ENCODE data around the gene ALOXE3.

Gene ALOXE3

DNA sequence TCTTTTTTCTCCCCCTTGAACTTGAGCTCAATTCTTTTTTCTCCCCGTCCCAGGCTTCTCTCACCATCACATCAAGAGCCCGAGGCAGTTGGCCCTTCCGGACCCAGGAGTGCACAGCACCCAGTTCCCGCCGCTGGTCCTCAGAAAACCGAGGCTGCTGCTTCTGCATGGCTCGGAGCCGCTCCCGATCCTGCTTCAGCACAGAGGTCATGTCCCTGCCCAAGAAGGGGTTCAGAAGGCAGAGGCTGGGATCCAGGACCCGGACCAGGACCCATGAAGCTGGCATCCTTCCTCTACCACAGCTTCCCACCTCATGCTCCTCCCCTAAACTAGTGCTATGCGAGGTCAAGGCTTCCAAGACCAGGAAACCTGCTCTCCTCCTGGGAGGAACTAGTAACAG, 23.4 kb upstream of the ALOXE3 start:
- DNase-seq, result no peak

- no peak for DNase-seq
These were observed 22.7 kb upstream of the ALOXE3 start for GRCh38 chr17:8141045-8141444.

DNA sequence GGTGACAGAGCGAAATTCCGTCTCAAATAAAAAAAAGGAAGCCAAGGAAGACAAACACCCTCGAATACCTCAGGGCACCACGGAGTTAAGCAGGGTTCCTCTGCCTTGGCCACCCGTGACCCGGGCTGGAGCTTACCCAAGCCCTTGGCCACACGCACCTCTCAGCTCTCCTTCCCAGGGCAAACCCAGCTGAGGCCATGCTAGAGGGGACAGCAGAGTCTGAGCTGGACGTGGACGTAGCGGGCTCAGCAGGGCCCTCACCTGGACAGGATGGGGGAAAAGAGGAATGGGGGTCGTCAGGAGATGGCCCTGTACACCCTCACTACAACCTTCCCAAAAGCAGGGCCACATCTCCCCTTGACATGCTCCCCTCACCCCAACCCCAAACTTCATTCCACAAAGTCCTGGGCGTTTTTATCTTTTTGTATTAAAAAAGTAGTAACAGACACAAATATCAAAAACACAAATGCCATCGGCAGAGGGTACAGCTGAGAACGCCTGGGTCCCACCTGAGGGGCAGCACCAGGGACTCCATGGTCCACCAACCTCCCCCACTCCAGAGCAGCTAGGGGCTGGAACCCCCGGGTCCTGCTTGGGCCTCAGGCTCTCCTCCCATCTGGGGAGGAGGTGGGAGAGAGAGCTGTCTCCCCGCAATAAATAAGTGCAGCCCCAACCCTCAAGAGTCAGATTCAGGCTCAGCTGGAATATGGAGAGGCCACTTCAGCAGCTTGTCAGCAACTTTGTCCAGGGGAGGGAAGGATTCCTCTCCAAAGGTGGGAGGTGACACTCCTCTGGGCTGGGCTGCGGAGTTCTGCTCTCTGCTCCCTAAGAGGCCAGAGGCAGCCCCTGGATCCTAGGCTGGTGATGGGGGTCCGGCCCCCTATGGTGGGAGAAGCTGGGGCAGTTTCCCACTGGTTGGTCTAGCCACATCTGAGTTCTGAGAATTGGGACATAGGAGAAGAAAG, 22.0 kb upstream of the ALOXE3 start:
- no peak for DNase-seq

- DNase-seq, result peak; percentile 100
These were observed 20.5 kb upstream of the ALOXE3 start for GRCh38 chr17:8138672-8139371.

- DNase-seq, result no peak
These were observed 20.0 kb upstream of the ALOXE3 start for GRCh38 chr17:8138374-8138671.

DNA sequence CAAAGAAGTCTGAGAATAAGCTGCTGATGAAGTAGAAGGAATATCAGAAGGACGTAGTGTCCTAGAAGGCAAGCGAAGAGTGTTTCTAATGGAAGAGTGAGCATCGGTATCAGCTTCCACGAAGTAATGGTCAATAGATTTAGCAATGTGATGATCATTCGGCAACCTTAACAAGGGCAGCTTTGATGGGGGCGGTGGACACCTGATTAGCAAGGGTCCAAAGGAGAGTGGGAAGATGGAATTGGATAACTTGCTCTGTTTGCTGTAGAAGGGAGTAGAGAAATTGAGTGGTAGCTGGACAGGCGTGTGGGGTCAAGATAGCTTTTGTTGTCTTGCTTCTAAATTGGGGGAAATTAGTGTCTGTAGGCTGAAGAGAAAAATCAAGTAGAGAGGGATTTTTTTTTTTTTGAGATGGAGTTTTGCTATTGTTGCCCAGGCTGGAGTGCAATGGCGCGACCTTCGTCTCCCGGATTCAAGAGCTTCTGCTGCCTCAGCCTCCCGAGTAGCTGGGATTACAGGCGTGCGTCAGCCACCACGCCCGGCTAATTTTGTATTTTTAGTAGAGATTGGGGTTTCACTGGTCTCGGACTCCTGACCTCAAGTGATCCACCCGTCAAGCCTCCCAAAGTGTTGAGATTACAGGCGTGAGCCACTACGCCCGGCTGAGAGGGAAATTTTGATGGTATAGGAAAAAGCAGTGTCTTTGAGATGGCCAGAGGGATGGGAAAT, 19.5 kb upstream of the ALOXE3 start:
- DNase-seq, result no peak

DNA sequence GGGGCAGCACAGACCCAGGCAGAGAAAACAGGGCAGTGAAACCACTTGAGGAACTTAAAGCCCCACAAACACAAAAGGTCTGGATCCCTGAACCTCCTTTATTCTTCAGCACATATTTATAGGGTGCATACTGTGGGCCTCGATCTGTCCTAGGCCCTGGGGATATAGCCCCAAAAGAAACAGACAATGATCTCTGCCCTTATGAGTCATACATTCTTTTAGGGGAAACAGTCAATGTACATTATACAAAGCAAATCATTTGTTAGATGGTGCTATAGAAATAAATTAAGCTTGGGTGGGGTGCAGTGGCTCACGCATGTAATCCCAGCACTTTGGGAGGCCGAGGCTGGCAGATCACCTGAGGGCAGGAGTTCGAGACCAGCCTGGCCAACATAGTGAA, 15.6 kb upstream of the ALOXE3 start:
- DNase-seq, result no peak

DNA sequence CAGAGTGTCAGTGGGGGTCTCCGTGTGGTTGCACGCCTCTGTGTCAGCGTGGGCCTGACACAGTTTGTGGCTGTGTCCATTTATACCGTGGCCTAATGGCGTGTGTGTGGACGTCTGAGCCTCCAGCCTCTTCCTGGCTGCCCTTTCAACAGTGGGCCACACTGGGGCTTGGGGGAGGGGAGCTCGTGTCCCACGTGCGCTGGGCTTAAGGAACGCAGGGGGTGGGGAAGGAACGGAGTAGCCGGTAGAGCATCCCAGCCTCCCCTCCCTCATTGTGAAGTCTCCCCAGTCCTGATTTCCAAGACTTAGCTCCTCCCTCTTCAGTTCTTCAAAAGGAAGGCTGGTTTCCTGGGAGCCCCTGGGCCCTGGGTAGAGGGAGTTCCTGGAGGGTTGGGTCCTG, 15.1 kb upstream of the ALOXE3 start:
- no peak for DNase-seq

- no peak for DNase-seq
These were observed 13.6 kb upstream of the ALOXE3 start for GRCh38 chr17:8131844-8132441.

GRCh38 chr17:8128125-8128784, 9.9 kb upstream of the ALOXE3 start:
- no peak for DNase-seq

GRCh38 chr17:8126491-8127066, 8.3 kb upstream of the ALOXE3 start:
- DNase-seq, result peak; percentile 80

- DNase-seq, result no peak
These were observed 7.7 kb upstream of the ALOXE3 start for GRCh38 chr17:8125947-8126490.

GRCh38 chr17:8125154-8125946, 7.0 kb upstream of the ALOXE3 start:
- peak; percentile 100 for DNase-seq

DNA sequence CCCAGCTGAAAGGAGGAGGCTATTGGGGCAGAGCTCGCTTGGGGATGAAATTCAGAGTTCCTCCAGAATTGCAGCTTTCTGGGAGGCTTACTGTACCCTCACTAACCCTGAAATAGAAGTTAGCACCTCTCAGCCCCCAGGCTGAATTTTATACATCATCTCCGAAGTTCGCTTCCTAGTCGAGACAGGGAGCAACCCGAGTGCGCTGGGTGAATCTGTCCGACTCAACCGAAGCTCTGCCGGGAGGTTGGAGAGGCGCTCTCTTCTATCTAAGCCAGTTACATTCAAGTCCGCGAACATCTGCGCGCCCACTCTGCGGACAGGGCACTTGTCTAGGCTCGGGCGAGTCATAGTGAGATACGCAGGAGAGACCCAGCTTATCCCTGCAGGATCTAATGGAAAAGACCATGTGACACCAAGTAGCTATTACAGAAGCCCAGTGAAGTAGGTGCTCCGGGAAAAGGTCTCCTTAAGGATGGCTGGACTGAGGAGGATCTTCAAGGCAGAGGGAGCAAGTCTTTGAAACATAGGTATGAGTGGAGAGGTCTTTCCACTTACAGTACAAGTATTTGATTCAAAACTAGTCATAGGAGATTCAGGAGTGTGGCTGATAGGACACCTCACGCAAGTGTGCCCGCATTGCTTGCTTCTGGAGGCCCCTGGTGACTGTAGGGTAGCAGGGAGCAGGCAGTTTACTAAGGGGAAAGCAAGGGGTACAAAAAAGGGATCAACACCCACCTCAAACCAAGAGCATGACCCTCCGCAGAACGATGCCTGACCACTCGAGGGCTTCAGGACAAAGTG, 6.2 kb upstream of the ALOXE3 start:
- DNase-seq, result peak; percentile 71

- DNase-seq, result no peak
These were observed 5.5 kb upstream of the ALOXE3 start, which contains the start of gene HES7 for GRCh38 chr17:8123695-8124349. HES7 (minus strand) TSS chr17:8124106; CDS start chr17:8124084, 22 bp downstream.

DNA sequence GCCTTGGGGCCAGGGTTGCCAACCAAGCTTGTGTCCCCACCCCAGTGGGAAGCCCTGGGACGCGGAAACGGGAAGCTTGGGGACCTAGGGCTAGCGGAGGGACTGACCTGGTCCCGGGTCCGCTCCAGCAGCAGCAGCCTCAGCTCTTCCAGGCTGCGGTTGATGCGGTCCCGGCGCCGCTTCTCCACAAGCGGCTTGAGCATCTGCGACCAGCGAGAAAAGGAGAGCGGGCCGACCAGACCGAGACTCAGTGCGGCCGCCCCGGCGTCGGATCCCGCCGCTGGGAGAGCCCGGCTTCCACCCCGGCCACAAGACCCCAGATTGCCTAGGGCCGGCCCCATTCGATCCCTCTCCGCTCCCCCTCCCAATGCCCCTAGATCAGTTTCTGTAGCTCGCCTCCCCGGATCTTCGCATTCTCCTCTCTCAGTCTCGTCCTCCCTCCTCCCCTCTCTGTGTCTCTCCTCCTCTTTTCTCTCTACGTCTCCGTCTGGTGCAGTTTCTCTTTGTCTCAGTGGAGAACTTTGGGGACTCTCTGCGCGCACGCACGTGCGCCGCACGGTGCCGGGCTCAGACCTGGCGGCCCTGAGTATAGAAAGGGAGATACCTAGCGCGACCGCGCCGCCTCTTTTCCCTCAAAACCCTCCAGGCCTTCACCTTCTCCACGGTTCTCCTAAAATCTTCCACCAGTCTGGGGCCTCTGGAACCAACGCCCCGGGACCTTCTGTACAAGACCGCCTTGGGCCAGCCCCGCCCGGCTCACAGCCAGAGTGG, 4.8 kb upstream of the ALOXE3 start:
- DNase-seq, result peak; percentile 72

- peak; percentile 66 for DNase-seq
These were observed 4.2 kb upstream of the ALOXE3 start for GRCh38 chr17:8122422-8122923.

GRCh38 chr17:8121681-8122421, 3.5 kb upstream of the ALOXE3 start:
- peak; percentile 85 for DNase-seq
